Choroid plexus epithelial cell (primary cell): ENCODE data around the gene CELSR2.
A peak's percentile ranks its signal among the peaks of the same experiment; 100 is the strongest.

Experiments used
- DNase-seq: peaks from one replicate; pipeline ENCODE4 v3.0.0-alpha.2; 2010; ENCODE audit warnings: low read depth
- H3K4me3 ChIP-seq: 2 replicates; pipeline ENCODE4 v1.5.1; 2011; ENCODE audit warnings: low read depth, mild to moderate bottlenecking, control low read depth, low read length, moderate library complexity
- TF ChIP-seq, protein P1 (sequence below): conservative IDR thresholded peaks from 2 replicates; pipeline ENCODE4 v1.5.1; 2011; ENCODE audit warnings: low read depth, mild to moderate bottlenecking, control low read depth, inconsistent platforms, low read length, moderate library complexity

CELSR2 gene, protein sequence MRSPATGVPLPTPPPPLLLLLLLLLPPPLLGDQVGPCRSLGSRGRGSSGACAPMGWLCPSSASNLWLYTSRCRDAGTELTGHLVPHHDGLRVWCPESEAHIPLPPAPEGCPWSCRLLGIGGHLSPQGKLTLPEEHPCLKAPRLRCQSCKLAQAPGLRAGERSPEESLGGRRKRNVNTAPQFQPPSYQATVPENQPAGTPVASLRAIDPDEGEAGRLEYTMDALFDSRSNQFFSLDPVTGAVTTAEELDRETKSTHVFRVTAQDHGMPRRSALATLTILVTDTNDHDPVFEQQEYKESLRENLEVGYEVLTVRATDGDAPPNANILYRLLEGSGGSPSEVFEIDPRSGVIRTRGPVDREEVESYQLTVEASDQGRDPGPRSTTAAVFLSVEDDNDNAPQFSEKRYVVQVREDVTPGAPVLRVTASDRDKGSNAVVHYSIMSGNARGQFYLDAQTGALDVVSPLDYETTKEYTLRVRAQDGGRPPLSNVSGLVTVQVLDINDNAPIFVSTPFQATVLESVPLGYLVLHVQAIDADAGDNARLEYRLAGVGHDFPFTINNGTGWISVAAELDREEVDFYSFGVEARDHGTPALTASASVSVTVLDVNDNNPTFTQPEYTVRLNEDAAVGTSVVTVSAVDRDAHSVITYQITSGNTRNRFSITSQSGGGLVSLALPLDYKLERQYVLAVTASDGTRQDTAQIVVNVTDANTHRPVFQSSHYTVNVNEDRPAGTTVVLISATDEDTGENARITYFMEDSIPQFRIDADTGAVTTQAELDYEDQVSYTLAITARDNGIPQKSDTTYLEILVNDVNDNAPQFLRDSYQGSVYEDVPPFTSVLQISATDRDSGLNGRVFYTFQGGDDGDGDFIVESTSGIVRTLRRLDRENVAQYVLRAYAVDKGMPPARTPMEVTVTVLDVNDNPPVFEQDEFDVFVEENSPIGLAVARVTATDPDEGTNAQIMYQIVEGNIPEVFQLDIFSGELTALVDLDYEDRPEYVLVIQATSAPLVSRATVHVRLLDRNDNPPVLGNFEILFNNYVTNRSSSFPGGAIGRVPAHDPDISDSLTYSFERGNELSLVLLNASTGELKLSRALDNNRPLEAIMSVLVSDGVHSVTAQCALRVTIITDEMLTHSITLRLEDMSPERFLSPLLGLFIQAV (N-terminal part only)

DNA sequence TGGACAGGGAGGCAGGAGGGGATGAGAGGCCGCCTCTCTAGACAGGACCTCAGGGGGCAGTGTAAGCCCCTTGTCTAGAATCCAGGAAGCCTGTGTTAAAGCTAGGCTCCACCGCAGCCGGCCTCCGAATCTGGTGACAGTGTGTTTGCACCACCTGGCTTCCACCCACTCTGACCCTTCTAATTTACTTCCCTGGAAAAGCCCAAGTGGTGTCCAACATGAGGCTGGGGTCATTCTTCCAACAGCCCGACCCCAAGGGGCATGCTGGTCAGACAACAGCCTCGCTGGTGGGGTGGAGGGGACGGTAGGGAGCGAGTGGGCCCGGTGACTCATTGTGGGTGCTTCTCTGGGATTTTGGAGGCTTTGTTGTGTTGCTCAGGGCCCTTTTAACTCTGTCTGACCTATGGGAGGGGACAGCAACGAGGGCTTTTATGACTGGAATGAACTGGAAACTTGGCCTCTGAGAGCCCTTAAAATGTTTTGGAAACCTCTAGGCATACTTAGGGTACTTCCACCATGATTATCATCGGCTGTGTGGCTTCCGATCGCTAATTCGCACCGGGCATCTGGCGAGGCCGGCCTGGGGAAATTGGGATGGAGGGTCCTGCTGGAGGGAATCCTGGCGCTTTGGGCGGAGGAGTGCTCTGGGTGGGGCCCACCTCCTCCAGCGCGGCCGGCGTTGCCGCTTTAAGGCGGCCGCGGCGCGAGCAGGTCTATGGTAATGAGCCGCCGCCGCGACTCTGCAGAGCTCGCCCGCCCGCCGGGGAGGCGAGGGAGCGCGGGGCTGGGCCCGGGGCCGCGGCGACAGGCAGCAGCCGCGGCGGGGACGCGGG is at the start of gene CELSR2:
Gene CELSR2, plus strand, starts transcription at position 743 of the 833 bp plus-strand sequence. CDS start 541 bp downstream, outside the sequence.
- peak within 1 kb of the TSS; percentile 48 for H3K4me3 ChIP-seq
- TF ChIP-seq, protein P1, sequence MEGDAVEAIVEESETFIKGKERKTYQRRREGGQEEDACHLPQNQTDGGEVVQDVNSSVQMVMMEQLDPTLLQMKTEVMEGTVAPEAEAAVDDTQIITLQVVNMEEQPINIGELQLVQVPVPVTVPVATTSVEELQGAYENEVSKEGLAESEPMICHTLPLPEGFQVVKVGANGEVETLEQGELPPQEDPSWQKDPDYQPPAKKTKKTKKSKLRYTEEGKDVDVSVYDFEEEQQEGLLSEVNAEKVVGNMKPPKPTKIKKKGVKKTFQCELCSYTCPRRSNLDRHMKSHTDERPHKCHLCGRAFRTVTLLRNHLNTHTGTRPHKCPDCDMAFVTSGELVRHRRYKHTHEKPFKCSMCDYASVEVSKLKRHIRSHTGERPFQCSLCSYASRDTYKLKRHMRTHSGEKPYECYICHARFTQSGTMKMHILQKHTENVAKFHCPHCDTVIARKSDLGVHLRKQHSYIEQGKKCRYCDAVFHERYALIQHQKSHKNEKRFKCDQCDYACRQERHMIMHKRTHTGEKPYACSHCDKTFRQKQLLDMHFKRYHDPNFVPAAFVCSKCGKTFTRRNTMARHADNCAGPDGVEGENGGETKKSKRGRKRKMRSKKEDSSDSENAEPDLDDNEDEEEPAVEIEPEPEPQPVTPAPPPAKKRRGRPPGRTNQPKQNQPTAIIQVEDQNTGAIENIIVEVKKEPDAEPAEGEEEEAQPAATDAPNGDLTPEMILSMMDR = no peak
- peak; percentile 52 for DNase-seq

DNA sequence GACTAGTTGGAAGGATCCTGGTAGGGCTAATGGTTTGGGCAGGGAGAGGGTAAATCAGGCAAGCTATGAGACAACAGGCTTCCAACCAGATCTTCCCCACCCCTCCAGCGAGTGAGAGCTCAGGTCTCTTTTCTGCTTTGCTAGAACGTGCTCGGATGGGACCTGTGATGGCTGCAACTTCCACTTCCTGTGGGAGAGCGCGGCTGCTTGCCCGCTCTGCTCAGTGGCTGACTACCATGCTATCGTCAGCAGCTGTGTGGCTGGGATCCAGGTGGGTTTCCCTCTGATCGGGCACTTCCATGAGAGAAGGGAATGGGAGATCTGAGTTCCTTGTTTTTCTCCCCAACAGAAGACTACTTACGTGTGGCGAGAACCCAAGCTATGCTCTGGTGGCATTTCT is 49.6 kb upstream of the CELSR2 start:
- H3K4me3 ChIP-seq = no peak overlapping the region
- no peak for DNase-seq
- TF ChIP-seq, protein P1 = no peak

DNA sequence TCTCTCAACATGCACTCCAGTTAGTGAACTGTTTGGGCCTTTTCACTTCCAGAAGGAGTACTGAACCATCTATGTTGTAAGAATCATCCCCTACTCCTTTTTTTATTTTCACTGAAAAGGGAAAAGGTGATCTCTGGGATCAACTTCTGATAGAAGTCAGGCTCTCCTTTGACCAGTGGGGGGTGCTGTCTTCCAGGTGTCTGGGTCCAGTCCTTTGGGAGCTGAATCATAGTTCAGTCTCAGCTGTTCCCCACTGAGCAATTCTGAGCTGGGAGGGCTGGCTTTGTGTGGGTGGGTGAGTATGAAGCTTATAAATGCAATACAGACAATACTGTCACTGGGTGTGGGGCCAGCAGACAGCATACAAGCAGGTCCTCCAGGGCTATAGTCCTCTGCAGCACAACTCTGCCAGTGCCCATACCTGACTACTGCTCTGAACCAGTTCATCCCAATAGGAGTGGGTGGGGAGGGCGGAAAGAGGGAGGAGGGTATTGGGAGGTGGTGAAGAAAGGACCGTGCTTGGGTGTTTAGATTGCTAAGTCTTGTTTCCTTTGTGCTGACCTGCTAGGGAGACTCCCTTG is 48.1 kb upstream of the CELSR2 start:
- TF ChIP-seq, protein P1 = peak; percentile 86
- peak; percentile 91 for DNase-seq
- H3K4me3 ChIP-seq = no peak overlapping the region

DNA sequence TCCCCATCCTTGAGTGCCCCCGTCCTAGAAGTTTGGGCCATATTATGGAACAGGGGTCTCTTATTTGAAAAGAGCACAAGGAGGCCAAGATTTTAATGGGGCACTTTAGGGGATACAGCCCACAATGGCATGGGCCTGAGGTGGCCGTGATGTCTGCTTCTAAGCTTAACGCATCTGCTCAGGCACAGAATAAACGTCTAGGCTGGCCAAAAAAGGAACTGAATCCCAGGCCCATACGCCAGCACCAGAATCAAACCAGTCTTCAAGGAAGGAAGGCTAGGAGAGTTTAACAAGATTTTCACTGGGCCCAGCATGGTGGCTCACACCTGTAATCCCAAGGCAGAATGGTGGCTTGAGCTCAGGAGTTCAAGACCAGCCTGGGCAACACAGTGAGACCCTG is 44.9 kb upstream of the CELSR2 start:
- DNase-seq = no peak
- TF ChIP-seq, protein P1 = no peak
- H3K4me3 ChIP-seq = no peak overlapping the region

DNA sequence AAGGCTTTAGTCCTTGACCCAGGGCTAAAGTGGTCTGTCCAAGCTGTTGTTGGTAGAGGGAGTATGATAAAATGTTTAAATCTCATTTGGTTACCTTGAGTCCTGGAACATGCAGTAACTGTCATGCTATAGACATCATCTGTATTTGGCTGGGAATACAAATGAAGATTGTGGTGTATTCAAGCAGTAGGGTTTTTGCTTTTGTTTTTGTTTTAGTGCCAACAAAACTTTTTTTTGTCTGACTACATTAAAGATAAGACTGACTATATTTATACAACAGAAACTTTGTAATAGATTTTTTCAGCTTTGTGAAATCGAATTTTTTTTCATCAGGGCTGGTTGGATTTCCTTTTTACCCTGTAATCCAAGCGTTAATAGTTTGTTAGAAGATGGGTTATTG is 43.0 kb upstream of the CELSR2 start:
- no peak overlapping the region for H3K4me3 ChIP-seq
- no peak for DNase-seq
- TF ChIP-seq, protein P1 = no peak
